SU-DHL-6 (cell line): ENCODE data around the gene TMEM232.

ENCODE experiments used
- CTCF ChIP-seq: fragments of 200-600 bp; sonication (generic); IDR thresholded peaks from one replicate; pipeline ENCODE4 v1.5.1; 2017; ENCODE audit warnings: antibody characterized with exemption, mild to moderate bottlenecking, low read length, moderate library complexity; ENCODE audit not compliant: insufficient read depth, poor library complexity, severe bottlenecking
- EZH2phosphoT487 ChIP-seq: fragments of 200-600 bp; sonication (generic), shearing (Covaris generic); conservative IDR thresholded peaks from 2 replicates; pipeline ENCODE4 v1.6.1; 2018; ENCODE audit warnings: mild to moderate bottlenecking, antibody characterized with exemption, low read length, moderate library complexity, mixed read lengths

- TF ChIP-seq CTCF: no peak
- TF ChIP-seq EZH2phosphoT487: no peak
Measured at GRCh38 chr5:110734101-110734500, 7.6 kb upstream of the TMEM232 start.
